Coronary artery (tissue), 2 donors: Measurements from ENCODE around the gene UBE2L3.
"Not testable (repeated sequence)": the region's sequence is repeated elsewhere in the genome, so short reads cannot be mapped to it uniquely, and the experiment has no call there.

Experiments
- DNase-seq: peaks from one replicate; pipeline ENCODE4 v3.0.0-alpha.2; 2017; ENCODE audit warnings: low spot score
- H3K27ac ChIP-seq, 2 donors: fragments of 200-600 bp; sonication (generic); one replicate each; pipeline ENCODE4 v1.5.1; 2016 to 2019
- H3K4me3 ChIP-seq: fragments of 200-600 bp; sonication (generic); 2 replicates; pipeline ENCODE4 v1.5.1; 2016; ENCODE audit warnings: mild to moderate bottlenecking, moderate library complexity
- CTCF ChIP-seq: fragments of 200-600 bp; sonication (generic); IDR thresholded peaks from one replicate; pipeline ENCODE4 v1.5.1; 2019; ENCODE audit warnings: antibody characterized with exemption

Gene UBE2L3

GRCh38 chr22:21567456-21568346 lies at the start of gene UBE2L3:
TSS of gene UBE2L3 (plus strand) at chr22:21567714. CDS start at chr22:21567745, 31 bp downstream.
- no peak for TF ChIP-seq CTCF
- Histone ChIP-seq H3K4me3 (peak within 1 kb of the TSS; percentile 81), H3K27ac (peak within 1 kb of the TSS; percentile 86 to 89)
- peak; percentile 83 for DNase-seq

DNA sequence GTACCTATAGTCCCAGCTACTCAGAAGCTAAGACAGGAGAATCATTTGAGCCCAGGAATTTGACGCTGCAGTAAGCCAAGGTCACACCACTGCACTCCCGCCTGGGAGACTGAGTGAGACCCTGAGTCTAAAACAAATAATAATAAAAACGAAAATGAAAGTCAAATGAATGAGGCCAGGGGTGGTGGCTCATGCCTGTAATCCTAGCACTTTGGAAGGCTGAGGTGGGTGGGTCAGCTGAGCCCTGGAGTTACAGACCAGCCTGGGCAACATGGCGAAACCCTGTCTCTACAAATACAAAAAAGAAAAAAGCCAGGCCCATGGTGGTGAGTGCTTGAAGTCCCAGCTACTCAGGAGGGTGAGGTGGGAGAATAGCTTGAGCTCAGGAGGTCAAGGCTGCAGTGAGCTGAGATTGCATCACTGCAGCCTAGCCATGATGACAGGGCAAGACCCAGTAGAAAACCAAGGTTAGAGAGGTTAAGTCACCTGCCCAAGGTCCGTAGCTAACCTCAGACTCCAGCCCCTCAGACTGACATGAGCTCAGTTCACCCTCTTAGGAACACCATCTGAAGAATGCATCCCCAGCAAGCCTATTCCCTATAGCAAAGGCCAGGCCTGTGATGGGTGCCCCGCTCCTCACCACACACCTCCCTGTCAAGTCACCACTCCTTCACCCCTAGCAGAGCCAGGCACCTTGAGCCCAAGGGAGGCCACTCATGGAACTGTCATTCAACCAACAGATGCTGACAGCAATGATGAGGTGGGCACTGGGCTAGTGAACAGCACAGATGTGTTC lies 40.6 kb upstream of the UBE2L3 start:
- not testable (repeated sequence) for DNase-seq, H3K4me3 ChIP-seq, H3K27ac ChIP-seq

GRCh38 chr22:21531525-21531924 lies 36.0 kb upstream of the UBE2L3 start:
- not testable (repeated sequence) for DNase-seq, H3K27ac ChIP-seq, H3K4me3 ChIP-seq

- not testable (repeated sequence) for H3K27ac ChIP-seq, H3K4me3 ChIP-seq, DNase-seq
Observed at GRCh38 chr22:21532863-21533648, 34.5 kb upstream of the UBE2L3 start.

DNA sequence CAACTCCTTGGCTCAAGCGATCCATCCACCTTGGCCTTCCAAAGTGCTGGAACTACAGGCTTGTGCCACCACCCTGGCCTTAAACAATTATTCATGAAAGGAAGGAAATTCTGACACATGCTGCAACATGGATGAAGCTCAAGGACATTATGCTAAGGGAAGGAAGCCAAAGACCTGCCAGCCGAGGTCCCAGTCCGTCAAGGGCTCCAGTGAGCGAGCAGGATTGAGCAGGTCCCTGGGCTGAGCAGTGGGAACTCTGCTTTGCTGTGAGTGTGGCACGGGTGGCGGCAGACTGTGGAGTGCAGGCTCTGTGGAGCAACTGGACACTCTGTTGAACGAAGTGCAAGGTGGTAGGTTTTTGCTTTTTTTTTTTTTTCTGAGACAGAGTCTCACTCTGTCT lies 27.7 kb upstream of the UBE2L3 start:
- H3K4me3 ChIP-seq, H3K27ac ChIP-seq, DNase-seq: not testable (repeated sequence)

DNA sequence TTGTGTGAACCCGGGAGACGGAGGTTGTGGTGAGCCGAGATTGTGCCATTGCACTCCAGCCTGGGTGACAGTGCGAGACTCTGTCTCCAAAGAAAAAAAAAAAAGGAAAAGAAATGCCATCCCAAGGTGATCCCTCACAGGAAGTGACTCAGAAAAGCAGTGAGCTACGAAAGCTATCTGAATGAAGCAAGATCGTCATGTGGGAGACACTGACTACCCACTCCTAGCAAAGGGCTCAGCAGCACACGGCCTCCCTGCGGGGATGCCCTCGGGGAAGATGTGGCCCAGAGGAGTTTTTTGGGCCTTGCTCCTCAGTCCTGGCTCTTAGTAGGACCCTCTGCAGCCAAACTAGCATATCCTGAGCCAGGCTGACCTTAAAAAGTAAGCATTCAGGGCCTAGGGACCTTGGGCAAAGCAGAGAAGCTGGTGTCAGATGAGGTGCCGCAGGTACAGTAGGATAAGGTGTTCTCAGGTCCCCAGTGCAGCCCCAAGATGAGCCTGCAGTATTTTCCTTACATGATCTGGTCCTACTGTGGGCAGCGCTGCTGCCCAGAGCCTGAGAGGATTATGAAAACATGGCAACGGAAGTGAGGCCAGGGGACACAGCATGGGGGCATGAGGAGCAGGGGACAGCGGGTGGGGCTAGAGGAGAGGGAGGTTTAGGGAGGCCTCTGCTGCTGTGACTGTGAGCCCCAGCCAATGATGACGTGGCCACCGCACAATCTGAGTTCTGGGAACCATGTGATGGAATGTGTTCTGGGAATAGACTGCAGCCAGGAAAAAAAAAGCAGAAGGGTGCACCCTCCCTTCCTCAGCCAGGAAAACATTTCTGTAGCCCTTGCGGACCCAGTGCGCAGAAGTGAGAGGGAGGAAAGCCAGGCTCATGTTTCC lies 22.8 kb upstream of the UBE2L3 start:
- DNase-seq, H3K4me3 ChIP-seq, H3K27ac ChIP-seq: not testable (repeated sequence)

DNA sequence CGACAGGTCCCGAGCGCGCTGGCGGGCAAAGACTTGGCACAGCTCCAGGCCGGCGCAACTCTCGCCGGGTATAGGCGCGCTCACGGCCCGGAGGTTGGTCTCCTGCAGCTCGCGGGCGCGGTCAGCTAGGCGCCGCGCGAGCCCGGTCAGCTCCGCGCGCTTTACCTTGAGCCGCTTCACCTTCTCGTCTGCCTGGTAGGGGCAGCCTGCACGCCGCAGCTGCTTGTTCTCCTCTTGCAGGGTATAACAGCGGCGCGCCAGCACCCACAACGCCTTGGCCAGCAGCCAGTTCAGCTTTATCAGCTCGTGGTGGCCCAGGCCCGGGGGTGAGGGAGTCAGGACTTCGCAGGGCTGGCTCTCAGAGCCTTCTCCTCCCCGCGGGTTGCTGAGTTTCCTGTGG lies 18.0 kb upstream of the UBE2L3 start:
- H3K4me3 ChIP-seq, H3K27ac ChIP-seq, DNase-seq: not testable (repeated sequence)

DNA sequence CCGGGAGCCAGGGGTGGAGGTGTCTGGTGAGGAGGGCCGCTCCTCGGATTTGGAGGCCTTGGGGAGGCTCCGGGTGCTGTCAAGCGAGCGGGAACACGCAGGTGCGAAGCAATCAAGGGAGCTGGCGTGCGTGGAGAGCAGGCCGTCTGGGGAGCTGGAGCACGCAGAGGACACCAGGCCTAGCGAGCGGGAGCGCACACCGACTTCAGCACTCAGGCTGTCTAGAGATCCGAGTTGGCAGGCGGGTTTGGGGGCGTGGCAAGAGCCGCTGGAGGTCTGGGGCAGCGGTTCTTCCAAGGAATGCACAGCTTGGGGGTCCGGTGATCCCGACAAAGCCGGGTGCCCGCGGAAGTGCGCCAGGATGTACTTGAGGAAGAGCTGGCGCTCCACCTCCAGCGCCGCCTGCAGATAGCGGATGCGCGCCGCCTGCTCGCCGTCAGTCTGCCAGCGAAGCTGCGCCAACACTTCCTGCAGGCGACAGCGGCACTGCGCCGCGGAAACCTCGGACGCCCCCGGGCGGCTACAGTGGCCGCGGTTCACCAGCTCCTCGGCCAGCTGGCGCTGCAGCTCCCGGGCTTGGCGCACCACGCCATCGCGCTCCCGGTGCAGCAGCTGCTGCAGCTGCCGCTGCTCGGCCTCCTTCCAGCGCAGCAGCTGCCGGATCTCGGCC lies 17.4 kb upstream of the UBE2L3 start:
- H3K27ac ChIP-seq, H3K4me3 ChIP-seq, DNase-seq: not testable (repeated sequence)

GRCh38 chr22:21550678-21551047 lies 16.9 kb upstream of the UBE2L3 start:
- not testable (repeated sequence) for H3K27ac ChIP-seq, DNase-seq

DNA sequence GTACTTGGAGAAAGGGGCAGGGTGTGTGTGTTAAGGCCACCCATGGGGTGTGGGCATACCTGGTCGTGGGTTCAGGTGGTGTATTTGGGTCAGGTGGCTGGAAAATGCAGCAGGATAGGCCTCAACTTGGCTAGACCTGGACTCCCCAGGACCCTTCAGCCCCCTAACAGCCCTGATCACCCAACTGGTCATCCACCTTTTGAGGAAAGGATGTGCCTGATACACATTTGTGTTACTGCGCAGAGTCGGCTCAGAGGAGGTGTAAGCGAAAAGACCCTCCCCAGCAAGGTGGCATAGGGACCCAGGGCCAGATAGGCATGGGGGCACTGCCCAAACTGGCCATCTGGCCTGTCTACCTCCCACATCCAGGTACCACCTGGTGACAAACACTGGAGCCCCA lies 16.2 kb upstream of the UBE2L3 start, which contains the start of gene RIMBP3C:
RIMBP3C (minus strand) TSS at position 101 of the 400 bp plus-strand sequence. CDS start 485 bp downstream, outside the sequence.
- DNase-seq, H3K4me3 ChIP-seq, H3K27ac ChIP-seq: not testable (repeated sequence)

More at GRCh38 chr22:21550678-21551047, 16.9 kb upstream of the UBE2L3 start:
- not testable (repeated sequence) for H3K4me3 ChIP-seq

- H3K27ac ChIP-seq, H3K4me3 ChIP-seq, DNase-seq: not testable (repeated sequence)
Observed at GRCh38 chr22:21559345-21560125, 8.0 kb upstream of the UBE2L3 start.

DNA sequence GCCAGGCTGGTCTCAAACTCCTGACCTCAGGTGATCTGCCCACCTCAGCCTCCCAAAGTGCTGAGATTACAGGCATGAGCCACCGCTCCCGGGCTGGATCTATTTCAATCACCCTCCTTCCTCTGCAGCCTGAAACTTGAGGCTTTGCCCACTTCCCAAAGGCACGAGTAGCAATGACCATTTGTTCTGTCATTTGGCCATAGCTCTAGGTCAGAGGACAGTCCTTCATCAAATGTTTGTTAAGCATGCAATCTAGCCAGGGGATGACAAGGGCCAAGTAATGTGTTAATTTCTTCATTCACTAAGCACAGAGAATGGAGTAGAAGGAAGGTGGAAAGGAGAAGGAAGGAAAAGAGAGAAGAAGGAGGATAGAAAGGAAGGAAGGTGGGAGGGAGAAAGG lies 6.9 kb upstream of the UBE2L3 start:
- H3K27ac ChIP-seq, H3K4me3 ChIP-seq, DNase-seq: not testable (repeated sequence)
